Measurements from ENCODE around the gene TSC2.
"Not testable (repeated sequence)": the region's sequence is repeated elsewhere in the genome, so short reads cannot be mapped to it uniquely, and the experiment has no call there.

- TF ChIP-seq, protein P1, sequence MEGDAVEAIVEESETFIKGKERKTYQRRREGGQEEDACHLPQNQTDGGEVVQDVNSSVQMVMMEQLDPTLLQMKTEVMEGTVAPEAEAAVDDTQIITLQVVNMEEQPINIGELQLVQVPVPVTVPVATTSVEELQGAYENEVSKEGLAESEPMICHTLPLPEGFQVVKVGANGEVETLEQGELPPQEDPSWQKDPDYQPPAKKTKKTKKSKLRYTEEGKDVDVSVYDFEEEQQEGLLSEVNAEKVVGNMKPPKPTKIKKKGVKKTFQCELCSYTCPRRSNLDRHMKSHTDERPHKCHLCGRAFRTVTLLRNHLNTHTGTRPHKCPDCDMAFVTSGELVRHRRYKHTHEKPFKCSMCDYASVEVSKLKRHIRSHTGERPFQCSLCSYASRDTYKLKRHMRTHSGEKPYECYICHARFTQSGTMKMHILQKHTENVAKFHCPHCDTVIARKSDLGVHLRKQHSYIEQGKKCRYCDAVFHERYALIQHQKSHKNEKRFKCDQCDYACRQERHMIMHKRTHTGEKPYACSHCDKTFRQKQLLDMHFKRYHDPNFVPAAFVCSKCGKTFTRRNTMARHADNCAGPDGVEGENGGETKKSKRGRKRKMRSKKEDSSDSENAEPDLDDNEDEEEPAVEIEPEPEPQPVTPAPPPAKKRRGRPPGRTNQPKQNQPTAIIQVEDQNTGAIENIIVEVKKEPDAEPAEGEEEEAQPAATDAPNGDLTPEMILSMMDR (IDR thresholded peaks at IDR 0.05) = not testable (repeated sequence)
- TF ChIP-seq POLR2A (IDR thresholded peaks at IDR 0.05) = not testable (repeated sequence)
These were observed 61.4 kb downstream of the TSC2 start for GRCh38 chr16:2109271-2109580.
